GM23338 (cell line): ENCODE results near the gene RANGRF. TPM values are rescaled to one million over a fixed set of nuclear protein-coding genes. Genes with fewer than 3 reads are reported as not detected.
A peak's percentile ranks its signal among the peaks of the same experiment; 100 is the strongest.

Experiments
- ATAC-seq: fragments of 200-7000 bp; cut with Tn5 transposase; 3 replicates; pipeline ENCODE4 v1.9.1; 2020
- DNase-seq: peaks from one replicate; pipeline ENCODE4 v3.0.0-alpha.2; 2015; ENCODE audit warnings: low spot score
- H2AFZ ChIP-seq: fragments of 200-600 bp; sonication (generic); 2 replicates; pipeline ENCODE4 v1.8.0; 2016; ENCODE audit warnings: antibody characterized with exemption, mild to moderate bottlenecking, moderate library complexity
- H3F3A ChIP-seq: fragments of 200-600 bp; sonication (generic); replicated peaks from 2 replicates; pipeline ENCODE4 v1.8.0; 2017; ENCODE audit warnings: antibody characterized with exemption, mixed run types, low read depth
- H3K27ac ChIP-seq: fragments of 200-600 bp; sonication (generic); 2 replicates; pipeline ENCODE4 v1.6.1; 2016; ENCODE audit warnings: low read depth
- H3K27me3 ChIP-seq: fragments of 200-600 bp; sonication (generic); 2 replicates; pipeline ENCODE4 v1.8.0; 2016; ENCODE audit warnings: mild to moderate bottlenecking, mixed run types, moderate library complexity; ENCODE audit not compliant: insufficient read depth
- H3K36me3 ChIP-seq: fragments of 200-600 bp; sonication (generic); 2 replicates; pipeline ENCODE4 v1.8.0; 2016; ENCODE audit warnings: mild to moderate bottlenecking; ENCODE audit not compliant: insufficient read depth
- H3K4me1 ChIP-seq: fragments of 200-600 bp; sonication (generic); 2 replicates; pipeline ENCODE4 v1.8.0; 2016; ENCODE audit warnings: mild to moderate bottlenecking, moderate library complexity; ENCODE audit not compliant: insufficient read depth
- H3K4me2 ChIP-seq: fragments of 200-600 bp; sonication (generic); 2 replicates; pipeline ENCODE4 v1.7.1; 2017; ENCODE audit warnings: mixed run types
- H3K4me3 ChIP-seq: fragments of 200-600 bp; sonication (generic); 2 replicates; pipeline ENCODE4 v1.6.1; 2016; ENCODE audit warnings: mixed run types
- H3K79me2 ChIP-seq: fragments of 200-600 bp; sonication (generic); replicated peaks from 2 replicates; pipeline ENCODE4 v1.8.0; 2017; ENCODE audit warnings: mild to moderate bottlenecking; ENCODE audit not compliant: insufficient read depth
- H3K9me2 ChIP-seq: fragments of 200-600 bp; sonication (generic); 2 replicates; pipeline ENCODE4 v1.8.0; 2017; ENCODE audit not compliant: insufficient read depth
- H4K20me1 ChIP-seq: fragments of 200-600 bp; sonication (generic); replicated peaks from 2 replicates; pipeline ENCODE4 v1.8.0; 2017; ENCODE audit warnings: mild to moderate bottlenecking; ENCODE audit not compliant: insufficient read depth
- H3K27ac Mint-ChIP-seq: 2 replicates; pipeline ENCODE4 v1.8.0; 2020; ENCODE audit warnings: inconsistent platforms, mild to moderate bottlenecking, moderate library complexity, mixed read lengths
- H3K27me3 Mint-ChIP-seq: 3 replicates; pipeline ENCODE4 v1.8.0; 2022; ENCODE audit warnings: low read depth, mild to moderate bottlenecking, moderate library complexity, mixed read lengths, inconsistent platforms; ENCODE audit not compliant: insufficient read depth, poor library complexity
- H3K36me3 Mint-ChIP-seq: 3 replicates; pipeline ENCODE4 v1.8.0; 2021; ENCODE audit warnings: low read depth, mild to moderate bottlenecking, inconsistent platforms, moderate library complexity, mixed read lengths
- H3K4me1 Mint-ChIP-seq: 3 replicates; pipeline ENCODE4 v1.8.0; 2020; ENCODE audit warnings: mild to moderate bottlenecking, inconsistent platforms, mixed read lengths
- H3K4me3 Mint-ChIP-seq: 3 replicates; pipeline ENCODE4 v1.8.0; 2021; ENCODE audit warnings: moderate library complexity, mild to moderate bottlenecking, inconsistent platforms, mixed read lengths
- H3K9me3 Mint-ChIP-seq: 3 replicates; pipeline ENCODE4 v1.8.0; 2020; ENCODE audit warnings: moderate library complexity, mild to moderate bottlenecking, inconsistent platforms, mixed read lengths
- CREB1 ChIP-seq: fragments of 250-450 bp; sonication (Bioruptor Pico); IDR thresholded peaks from 2 replicates; pipeline ENCODE4 v1.5.0; 2020; ENCODE audit warnings: low read depth, mild to moderate bottlenecking, moderate library complexity
- CTCF ChIP-seq, 2 experiments: fragments of 200-600 bp in 1 of 2; sonication (generic) in 1 of 2; conservative IDR thresholded peaks; 2 replicates each; pipeline versions ENCODE4 v1.5.1 to v1.6.1; 2016 to 2017; ENCODE audit warnings: antibody characterized with exemption in 2 of 2, low read depth in 2 of 2, mild to moderate bottlenecking in 2 of 2, moderate library complexity in 1 of 2
- EZH2 ChIP-seq: fragments of 200-600 bp; sonication (generic); IDR thresholded peaks from one replicate; pipeline ENCODE4 v1.8.0; 2017; ENCODE audit warnings: antibody characterized with exemption, mild to moderate bottlenecking, low read depth; ENCODE audit not compliant: unreplicated experiment
- EZH2phosphoT487 ChIP-seq: fragments of 200-600 bp; sonication (generic); IDR thresholded peaks from one replicate; pipeline ENCODE4 v1.8.1; 2018; ENCODE audit warnings: antibody characterized with exemption; ENCODE audit not compliant: unreplicated experiment
- REST ChIP-seq: IDR thresholded peaks from one replicate; pipeline ENCODE4 v1.6.1; 2018; ENCODE audit warnings: antibody characterized with exemption; ENCODE audit not compliant: unreplicated experiment
- ZNF114 ChIP-seq: fragments of 250-450 bp; sonication (Bioruptor Pico); IDR thresholded peaks from 2 replicates; pipeline ENCODE4 v1.5.0; 2020; ENCODE audit warnings: mild to moderate bottlenecking, moderate library complexity
- polyA plus RNA-seq: library from polyadenylated mRNA; unstranded; fragments of >200 nt; fragmentation: Nextera tagmentation; extraction: Ambion mirVana; gene quantifications from 2 replicates; pipeline ENCODE4 v1.2.1, GENCODE V29; 2016
- total RNA-seq: library from RNA; depleted of rRNA; stranded (reverse); fragments of >200 nt; shearing (Covaris generic); gene quantifications from 2 replicates; pipeline ENCODE4 v1.2.3, GENCODE V29; 2014

Gene RANGRF
- total and polyA plus RNA-seq, 2 experiments from 2014 or later: 11.2 to 52.4 TPM

- no peak for TF ChIP-seq REST
- no peak for TF ChIP-seq EZH2phosphoT487
These were observed 33.6 kb upstream of the RANGRF start (continued) for GRCh38 chr17:8254881-8255280.

- H4K20me1 ChIP-seq: peaks cover 34% of the 10 kb centered on the region
- peaks cover 60% of the 10 kb centered on the region for H3K36me3 ChIP-seq
- no peak overlapping the region for H3K4me3 ChIP-seq
- peaks cover 4% of the 10 kb centered on the region for H3K27me3 Mint-ChIP-seq
- ATAC-seq: peak; percentile 94
- peak; percentile 48 for DNase-seq
- H3K9me2 ChIP-seq: no peaks in the 10 kb centered on the region
- TF ChIP-seq CTCF (conservative IDR thresholded peaks at IDR 0.05; ENCODE audit: low read depth in 2 of 2): 0 out of 4 replicates have a peak, but pooled peaks of 1 of the 2 experiments have one; percentile 15
- no peak for TF ChIP-seq ZNF114
- no peaks in the 10 kb centered on the region for H3K27me3 ChIP-seq
- H3F3A ChIP-seq: 0 out of 2 replicates have a peak, but pooled peaks cover 6% of the 10 kb centered on the region
- H3K4me2 ChIP-seq: no peak overlapping the region
- H3K79me2 ChIP-seq: peaks cover 33% of the 10 kb centered on the region
- no peak overlapping the region for H3K4me3 Mint-ChIP-seq
- no peak overlapping the region for H3K27ac ChIP-seq
- peak overlapping the region; percentile 83; the same call in 1 of the 2 replicates for H3K27ac Mint-ChIP-seq
- no peak overlapping the region for H2AFZ ChIP-seq
- H3K4me1 Mint-ChIP-seq: peaks cover 2% of the 10 kb centered on the region
- H3K9me3 Mint-ChIP-seq: no peaks in the 10 kb centered on the region
- peaks cover 70% of the 10 kb centered on the region for H3K36me3 Mint-ChIP-seq
- H3K4me1 ChIP-seq: peaks cover 2% of the 10 kb centered on the region; the same call in 1 of the 2 replicates
These were observed 33.0 kb upstream of the RANGRF start for GRCh38 chr17:8255499-8255898.

- H3K79me2 ChIP-seq: peaks cover 25% of the 10 kb centered on the region
- no peaks in the 10 kb centered on the region for H3K27me3 ChIP-seq
- ATAC-seq (no peak), DNase-seq (no peak)
- no peak overlapping the region for H3K27ac ChIP-seq
- H3K27ac Mint-ChIP-seq: no peak overlapping the region
- H3K36me3 Mint-ChIP-seq: peaks cover 78% of the 10 kb centered on the region
- no peaks in the 10 kb centered on the region for H3K4me1 Mint-ChIP-seq
- no peak overlapping the region for H3K4me2 ChIP-seq
- H3K9me3 Mint-ChIP-seq: peaks cover 3% of the 10 kb centered on the region; the same call in 1 of the 3 replicates
- TF ChIP-seq EZH2: no peak
- TF ChIP-seq CREB1 (CRISPR knock-in tag): no peak
- no peak overlapping the region for H2AFZ ChIP-seq
- 0 out of 2 replicates have a peak, but pooled peaks cover 6% of the 10 kb centered on the region for H3F3A ChIP-seq
- no peak overlapping the region for H3K4me3 ChIP-seq
- H3K9me2 ChIP-seq: no peaks in the 10 kb centered on the region
- peaks cover 68% of the 10 kb centered on the region for H3K36me3 ChIP-seq
- H3K4me3 Mint-ChIP-seq: no peak overlapping the region
- H3K27me3 Mint-ChIP-seq: peaks cover 4% of the 10 kb centered on the region
- no peaks in the 10 kb centered on the region for H3K4me1 ChIP-seq
- peaks cover 38% of the 10 kb centered on the region for H4K20me1 ChIP-seq
These were observed 32.2 kb upstream of the RANGRF start for GRCh38 chr17:8256291-8256690.
